Mesenteric fat pad (tissue), 1 donor: ENCODE data around the gene SMPX. TPM values are rescaled to one million over a fixed set of nuclear protein-coding genes. Genes with fewer than 3 reads are reported as not detected.

Experiments used
- DNase-seq: peaks from one replicate; pipeline ENCODE4 v3.0.0-alpha.2; 2020; ENCODE audit warnings: low spot score
- total RNA-seq: library from RNA; stranded (reverse); fragmentation: NEBNext Ultra II Directional; extraction: Animal tissue kit (Norgen Biotek cat#: 25700); gene quantifications from one replicate; pipeline ENCODE4 v1.2.1, GENCODE V29; 2021
- donor health status: DM: yes; HTN: yes; CAD: no.

The SMPX gene
- total RNA-seq, 1 donor from 2014 or later: not detected

DNA sequence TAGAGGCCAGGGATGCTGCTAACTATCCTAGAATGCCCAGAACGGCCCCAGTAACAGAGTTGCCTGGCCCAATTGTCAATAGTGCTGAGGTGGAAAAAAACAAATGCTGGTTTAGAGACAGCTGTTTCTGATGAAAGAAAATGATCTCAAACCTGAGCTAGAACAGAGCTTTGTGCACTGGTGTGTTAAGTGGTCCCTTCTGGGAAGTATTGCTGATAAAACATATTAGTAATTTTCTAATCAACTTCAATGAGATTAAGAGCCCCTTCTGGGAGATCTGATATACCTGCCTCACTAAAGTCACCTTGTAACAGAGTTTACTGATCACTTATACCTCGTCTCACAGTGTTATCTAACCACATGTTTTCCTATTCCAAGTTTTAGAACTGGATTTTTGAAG is 42.1 kb downstream of the SMPX start:
- no peak for DNase-seq

DNA sequence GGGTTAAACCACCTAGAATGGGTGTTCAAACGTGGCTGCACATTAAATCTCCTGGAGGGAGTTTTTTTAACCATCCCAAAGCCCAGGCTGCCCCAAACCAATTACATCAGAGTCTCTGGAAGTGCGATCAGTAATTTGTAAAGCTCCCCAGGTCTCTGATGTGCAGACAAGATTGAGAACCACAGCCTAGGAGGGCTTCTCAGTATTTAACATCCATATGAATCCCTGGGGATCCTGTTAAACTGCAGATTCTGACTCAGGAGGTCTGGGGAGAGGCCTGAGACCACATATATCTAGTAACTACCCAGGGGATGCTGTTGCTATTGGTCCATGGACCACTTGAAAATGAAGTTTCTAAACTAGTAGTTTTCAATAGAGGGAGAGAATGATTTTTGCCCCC is 42.6 kb downstream of the SMPX start:
- DNase-seq: no peak

DNA sequence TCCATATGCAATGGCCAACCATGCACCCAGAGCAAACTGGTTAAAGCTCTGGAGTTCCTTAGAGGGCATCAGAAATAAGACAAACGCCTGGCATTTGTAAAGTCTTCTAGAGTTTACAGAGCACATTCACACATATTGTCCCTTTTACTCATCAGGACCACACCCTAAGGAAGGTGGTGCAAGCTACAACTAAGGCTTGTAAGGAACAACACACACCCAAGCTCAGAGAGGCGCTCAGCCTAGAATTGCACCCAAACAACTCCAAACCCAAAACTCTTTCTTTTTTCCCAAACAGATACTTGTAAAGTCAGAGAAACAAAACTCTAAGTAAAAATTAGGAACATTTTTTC is 46.1 kb downstream of the SMPX start:
- no peak for DNase-seq

DNA sequence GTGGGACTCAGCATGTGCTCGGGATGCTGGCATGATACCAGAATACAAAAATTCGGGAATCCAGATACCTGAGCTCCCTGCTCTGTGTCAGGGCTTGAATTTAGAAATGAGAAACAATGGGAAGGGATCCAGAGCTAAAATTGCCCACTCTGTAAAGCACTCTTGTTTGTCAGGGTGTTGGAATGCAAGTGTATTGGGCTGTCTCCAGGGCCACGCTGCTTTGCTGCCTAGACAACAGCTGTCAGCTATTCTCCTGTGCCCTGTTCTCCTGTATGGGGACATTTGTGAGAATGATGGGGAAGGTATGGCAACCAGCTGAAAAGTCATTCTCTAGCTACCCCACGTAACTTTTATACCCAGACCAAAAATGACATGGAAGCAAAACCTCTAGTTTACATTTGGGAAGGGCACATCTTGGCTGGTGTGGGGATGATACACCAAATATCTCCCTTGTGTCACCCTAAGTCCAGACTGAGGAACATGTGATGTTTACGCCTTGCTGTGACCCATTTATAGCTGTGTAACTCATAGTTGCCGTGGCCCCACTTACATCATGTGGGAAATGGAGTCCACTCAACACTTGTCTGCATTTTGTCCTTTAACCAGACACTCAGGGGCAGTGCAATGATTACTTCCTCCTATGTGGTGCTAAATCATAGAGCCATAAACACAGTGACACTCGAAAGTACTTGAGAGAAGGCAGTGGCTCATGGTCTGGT is 46.6 kb downstream of the SMPX start:
- no peak for DNase-seq

- DNase-seq: no peak
Measured at GRCh38 chrX:21708116-21708515, 49.8 kb downstream of the SMPX start.

DNA sequence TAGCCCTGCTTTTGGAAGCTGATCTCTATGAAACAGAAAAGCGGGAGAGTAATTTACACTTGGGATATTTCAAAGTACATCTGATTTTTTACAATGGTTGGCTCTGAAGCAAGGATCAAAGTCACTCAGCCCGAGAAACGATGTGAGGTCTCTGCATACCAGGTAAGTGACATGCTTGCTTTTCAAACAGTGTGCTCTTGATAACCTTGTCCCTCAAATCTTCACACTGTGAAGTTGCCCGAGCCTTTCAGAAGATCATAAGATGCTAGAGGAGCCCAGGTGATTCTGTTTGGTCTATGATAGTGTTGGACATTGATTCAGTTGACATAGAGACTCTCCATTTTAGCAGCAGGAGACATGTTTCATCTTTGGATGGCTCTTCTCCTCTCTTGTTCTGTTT is 52.7 kb downstream of the SMPX start:
- no peak for DNase-seq

GRCh38 chrX:21702725-21703124 is 55.2 kb downstream of the SMPX start:
- DNase-seq: no peak

DNA sequence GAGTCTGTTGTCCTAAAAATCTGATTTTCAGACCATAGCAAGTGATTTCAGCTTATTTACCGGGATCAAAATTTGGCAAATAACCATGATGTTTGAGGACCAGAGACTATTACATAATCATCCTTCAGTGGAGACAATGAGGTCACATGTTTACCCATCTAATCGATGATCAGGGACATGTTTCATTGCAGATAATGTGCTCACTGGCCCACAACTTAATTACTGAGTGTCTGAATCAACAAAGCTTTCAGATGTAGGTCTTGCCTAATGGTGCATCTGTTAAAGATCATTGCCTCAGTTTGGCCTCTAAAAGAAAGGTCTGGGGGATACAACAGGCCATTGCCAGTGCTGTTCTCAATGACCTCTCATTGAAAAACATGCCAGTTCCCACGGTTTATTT is 56.9 kb downstream of the SMPX start:
- DNase-seq: no peak

GRCh38 chrX:21700275-21700674 is 57.6 kb downstream of the SMPX start:
- DNase-seq: no peak

DNA sequence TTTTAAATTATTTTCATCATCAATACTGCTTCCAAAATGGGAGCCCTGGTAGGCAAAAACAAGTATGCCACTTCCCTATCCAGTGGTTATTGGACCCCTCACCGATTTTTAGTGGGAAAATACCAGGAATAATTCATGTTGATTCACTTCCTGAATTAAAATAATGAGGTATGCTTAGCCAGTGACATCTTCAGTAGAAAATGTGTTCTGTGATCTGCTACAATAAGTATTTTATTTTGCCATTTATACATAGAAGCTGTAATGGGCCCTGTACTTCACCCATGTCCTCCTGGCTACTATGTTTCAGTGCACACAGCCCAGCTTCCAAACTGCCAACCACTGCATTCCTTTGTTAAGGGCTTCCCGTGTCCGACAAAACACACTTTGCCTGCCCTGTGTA is 58.8 kb downstream of the SMPX start:
- no peak for DNase-seq

DNA sequence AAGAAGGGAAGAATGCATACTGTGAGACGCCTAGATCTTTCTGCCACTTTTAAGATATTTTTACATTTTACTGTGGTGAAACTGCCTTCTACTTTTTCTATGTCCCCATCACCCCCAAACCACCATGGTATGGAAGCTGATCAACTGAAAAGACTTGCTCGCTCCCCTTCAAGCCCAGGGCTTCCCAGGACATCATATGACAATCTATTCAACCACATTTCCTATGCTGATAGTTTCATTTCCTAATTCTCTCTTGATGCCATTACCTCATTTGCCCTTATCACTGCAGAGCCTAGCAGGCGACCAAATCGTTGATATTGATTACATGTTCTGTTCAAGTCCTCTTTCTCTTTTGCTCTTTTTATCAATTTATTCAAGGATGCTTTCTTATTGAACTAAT is 59.6 kb downstream of the SMPX start:
- no peak for DNase-seq

DNA sequence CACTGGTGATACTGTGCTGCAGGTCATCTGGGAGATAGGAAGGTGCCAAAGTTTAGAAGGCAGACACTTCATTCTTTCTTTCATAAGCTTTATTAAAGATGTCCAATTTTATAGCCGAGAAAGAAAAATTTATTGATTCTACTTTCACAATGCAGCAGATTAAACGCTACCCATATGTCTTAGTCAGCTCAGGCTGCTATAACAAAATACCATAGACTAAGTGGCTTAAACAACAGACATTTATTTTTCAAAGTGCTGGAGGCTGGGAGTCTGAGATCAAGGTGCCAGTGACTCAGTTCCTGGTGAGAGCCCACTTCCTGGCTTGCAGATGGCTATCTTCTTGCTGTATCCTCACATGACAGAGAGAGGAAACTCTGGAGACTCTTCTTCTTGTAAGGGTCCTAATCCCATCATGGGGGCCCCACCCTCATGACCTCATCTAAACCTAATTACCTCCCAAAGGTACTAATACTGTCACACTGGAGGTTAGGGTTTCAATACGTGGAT is 66.4 kb downstream of the SMPX start:
- DNase-seq: no peak

DNA sequence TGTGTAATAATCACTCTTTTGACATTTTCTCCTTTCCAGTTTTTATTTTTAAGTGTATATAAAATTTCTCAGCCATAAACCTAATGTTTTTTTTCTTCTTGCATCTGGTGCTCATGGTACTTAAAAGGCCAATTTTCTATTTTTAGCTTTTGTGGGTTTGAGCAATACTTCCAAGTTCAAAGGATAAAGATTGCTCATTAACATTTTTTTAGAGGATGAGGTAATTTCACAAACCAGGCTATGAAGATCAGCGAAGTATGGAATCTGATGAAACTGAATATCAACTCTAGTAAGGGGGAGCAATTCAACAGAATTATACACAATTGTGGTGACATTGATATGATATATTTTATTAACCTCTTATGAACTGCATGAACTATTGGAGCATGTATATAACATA is 74.0 kb downstream of the SMPX start:
- DNase-seq: no peak

DNA sequence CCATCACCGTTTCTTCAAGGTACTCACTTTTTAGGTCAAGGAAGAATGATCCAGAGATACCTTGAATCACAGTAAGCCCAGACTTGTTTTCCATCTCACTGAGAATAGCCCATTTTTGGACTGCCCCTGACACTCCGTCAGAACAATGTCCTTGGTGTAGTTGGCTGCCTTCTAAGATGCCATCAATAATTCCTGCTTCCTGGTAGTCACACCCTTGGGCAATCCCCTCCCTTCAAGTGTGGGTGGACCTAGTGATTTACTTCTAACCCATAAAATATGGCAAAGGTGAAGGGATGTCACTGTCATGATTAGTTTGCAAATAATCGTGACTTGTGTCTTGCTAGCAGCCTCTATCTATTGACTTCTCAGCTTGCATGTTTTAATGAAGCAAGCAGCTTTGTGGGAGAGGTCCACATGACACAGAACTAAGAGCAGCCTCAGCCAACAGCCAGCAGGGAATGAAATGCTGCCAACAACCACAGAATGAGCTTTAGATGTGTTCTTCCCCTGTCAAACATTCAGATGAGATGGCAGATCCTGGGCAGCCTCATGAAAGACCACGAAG is 79.8 kb downstream of the SMPX start:
- DNase-seq: no peak

- no peak for DNase-seq
Measured at GRCh38 chrX:21675931-21676330, 82.0 kb downstream of the SMPX start.

DNA sequence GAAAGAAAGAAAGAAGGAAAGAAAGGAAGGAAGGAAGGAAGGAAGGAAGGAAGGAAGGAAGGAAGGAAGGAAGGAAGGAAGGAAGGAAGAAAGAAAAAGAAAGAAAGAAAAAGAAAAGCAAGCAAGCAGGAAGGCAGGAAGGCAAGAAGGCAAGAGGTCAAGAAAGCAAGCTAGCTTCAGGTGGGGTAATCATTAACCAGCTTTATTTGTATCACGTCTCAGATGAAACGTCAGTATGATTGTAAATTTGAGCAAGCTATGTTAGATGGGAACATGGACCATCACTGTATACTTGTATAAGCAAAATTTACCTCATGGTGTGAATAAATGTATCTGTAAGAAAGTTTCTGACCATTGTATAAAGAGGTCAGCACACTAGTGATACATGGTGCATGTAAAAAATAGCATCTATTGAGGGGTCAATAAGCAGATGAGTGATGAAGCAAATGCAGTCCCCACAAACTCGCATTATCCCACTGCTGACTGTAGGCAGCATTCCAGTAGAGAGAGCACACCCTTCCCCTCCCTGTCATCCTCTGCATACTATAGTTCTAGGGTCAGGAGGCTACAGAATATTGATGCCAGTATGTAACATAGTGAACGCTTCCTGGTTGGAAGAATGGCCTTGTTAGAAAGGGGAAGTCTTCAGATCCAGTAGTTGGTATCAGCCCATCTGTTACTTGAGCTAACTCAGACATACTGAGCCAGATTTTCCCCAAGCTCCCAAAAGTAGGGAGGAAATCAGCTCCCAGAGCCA is 83.3 kb downstream of the SMPX start:
- no peak for DNase-seq

- DNase-seq: no peak
Measured at GRCh38 chrX:21666679-21667078, 91.2 kb downstream of the SMPX start.

GRCh38 chrX:21666252-21666651 is 91.7 kb downstream of the SMPX start:
- no peak for DNase-seq

- no peak for DNase-seq
Measured at GRCh38 chrX:21662761-21663160, 95.2 kb downstream of the SMPX start.

GRCh38 chrX:21661316-21661715 is 96.6 kb downstream of the SMPX start:
- no peak for DNase-seq

DNA sequence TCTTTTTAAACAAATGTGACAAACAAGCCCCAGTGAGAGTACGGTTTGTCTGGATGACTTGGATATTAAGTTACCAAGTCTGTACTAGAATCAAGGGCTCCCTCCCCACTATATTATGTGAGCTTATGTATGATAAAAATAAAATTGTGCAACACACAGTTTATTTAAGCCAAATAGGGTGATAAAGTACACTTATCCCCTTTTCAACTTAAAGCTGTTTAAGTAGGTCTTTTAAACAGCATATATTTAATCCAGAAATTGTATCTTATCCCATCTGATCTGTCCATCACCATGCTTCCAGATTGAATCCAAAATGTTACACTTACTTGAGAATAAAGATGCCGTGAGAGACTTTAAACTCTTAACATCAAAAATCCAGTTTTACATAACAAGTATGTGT is 97.8 kb downstream of the SMPX start:
- no peak for DNase-seq

DNA sequence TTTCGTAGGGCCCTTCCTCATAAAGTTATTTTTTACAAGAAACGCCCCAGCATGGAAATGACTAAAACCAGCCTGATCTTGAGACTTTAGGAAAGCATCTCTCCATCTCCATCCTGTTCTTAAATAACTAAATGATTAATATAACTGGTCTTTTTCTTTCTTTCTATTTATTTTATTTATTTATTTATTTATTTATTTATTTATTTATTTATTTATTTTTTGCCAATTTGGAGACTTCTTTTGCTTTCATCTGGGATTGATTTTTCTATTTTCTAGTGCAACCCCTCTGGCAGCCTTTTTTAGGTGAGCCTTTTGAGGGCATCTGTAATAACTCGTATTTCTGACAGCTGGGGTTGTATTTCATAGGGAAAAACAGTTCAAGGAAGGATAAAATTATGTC is 98.6 kb downstream of the SMPX start:
- DNase-seq: no peak

- no peak for DNase-seq
Measured at GRCh38 chrX:21658746-21659145, 99.2 kb downstream of the SMPX start.
